T1000 (cell line): Measurements from ENCODE around the gene PPIA.
"Not testable (repeated sequence)": the region's sequence is repeated elsewhere in the genome, so short reads cannot be mapped to it uniquely, and the experiment has no call there.

Experiments
- DNase-seq: peaks from one replicate; lab custom pipeline; 2025; ENCODE audit warnings: mixed read lengths; lab: John Stamatoyannopoulos, UW

Gene PPIA

DNA sequence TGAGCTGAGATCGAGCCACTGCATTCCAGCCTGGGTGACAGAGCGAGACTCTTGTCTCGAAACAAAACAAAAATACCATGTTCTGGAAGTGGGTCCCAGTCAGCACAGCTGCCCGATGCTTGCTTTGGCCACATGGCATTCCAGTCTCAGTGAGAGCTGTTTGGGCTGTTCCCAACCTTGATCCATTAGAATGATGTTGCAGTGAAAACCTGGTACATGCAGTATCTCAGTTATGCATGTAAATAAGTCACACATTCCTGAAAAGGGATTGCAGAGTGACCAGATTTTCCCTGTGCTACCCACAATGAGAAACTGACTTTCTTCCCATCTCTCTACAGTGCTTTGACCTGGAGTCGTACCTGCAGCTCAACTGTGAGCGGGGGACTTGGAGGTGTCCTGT, 32.4 kb upstream of the PPIA start:
- no peak for DNase-seq

DNA sequence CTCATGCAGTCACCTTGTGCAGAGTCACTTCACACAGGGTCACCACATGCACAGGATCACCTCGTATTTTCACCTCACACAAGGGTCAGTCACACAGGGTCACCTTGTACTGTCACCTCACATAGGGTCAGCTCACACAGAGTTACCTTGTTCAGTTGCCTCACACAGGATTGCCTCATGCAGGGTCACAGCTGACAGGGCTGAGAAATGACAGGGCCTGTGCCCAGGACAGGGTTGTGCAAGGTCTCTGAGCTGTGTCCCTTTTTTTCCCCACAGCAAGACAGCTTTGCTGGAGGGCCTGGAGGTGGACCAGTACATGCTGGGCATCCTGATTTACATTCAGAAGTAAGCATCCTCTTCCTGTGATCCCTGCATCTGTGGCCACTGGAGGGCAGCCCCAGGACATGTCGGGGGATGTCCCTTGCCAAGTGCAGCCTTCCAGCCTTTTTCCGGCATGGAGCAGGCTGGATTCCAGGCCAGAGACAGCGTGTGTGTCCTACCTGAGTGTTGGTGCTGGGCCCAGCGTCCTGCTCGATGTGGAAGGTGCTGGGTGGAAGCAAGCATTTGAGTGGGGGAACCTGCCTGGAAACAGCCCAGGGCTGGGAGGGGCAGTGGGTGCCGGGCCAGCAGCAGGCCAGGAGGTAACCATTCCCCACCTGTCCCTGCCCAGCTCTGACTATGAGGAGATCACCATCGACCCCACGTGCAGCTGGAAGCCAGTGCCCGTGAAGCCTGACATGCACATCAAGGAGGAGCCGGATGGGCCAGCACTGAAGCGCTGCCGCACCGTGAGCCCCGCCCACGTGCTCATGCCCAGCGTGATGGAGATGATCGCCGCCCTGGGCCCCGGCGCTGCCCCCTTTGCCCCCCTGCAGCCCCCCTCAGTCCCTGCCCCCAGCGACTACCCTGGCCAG, 31.6 kb upstream of the PPIA start:
- DNase-seq: no peak

DNA sequence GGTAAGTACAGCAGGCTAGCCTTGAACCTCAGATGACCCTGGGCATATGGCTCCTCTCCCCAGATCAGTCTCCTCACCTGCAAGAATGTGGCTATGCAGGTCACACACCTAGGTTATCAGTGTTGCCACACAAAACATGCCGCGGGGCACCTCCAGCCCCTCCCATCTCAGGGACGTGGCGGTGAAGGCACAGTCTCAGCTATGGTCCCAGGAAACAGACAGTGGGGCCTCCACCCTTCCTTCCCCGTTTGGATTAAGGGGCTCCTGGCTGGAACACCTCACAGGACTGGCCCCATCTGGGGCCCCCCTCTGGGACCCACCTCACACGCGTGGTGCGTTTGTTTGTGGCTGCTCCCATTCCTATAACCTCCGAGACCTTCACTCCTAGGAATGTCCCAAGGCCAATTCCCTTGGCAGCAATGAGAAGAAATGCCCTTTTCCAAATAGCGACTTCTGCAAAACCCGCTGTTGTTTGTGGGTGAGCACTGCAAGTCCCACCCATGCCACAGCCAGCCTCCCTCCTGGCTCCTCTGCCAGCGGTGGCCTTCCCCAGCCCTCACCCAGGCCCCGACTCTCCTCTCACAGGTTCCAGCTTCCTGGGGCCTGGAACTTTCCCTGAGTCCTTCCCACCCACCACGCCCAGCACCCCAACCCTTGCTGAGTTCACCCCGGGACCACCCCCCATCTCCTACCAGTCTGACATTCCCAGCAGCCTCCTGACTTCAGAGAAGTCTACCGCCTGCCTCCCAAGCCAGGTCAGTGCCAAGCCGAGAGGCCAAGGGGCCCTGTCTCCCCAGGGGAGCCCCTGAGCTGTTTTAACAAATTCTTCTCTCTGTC, 30.7 kb upstream of the PPIA start:
- DNase-seq: no peak

DNA sequence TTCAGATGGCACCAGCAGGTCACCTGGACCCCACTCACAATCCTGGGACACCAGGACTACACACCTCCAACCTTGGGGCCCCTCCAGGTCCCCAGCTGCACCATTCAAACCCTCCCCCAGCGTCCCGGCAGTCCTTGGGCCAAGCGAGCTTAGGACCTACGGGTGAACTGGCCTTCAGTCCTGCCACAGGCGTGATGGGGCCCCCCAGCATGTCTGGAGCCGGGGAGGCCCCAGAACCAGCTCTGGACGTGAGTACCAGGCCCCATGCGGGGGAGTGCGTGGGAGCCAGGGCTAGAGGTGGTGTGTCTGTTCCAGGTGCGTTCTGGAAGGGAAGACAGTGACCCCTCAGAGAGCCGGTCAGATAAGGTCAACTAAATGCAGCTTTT, 30.1 kb upstream of the PPIA start:
- DNase-seq: no peak

DNA sequence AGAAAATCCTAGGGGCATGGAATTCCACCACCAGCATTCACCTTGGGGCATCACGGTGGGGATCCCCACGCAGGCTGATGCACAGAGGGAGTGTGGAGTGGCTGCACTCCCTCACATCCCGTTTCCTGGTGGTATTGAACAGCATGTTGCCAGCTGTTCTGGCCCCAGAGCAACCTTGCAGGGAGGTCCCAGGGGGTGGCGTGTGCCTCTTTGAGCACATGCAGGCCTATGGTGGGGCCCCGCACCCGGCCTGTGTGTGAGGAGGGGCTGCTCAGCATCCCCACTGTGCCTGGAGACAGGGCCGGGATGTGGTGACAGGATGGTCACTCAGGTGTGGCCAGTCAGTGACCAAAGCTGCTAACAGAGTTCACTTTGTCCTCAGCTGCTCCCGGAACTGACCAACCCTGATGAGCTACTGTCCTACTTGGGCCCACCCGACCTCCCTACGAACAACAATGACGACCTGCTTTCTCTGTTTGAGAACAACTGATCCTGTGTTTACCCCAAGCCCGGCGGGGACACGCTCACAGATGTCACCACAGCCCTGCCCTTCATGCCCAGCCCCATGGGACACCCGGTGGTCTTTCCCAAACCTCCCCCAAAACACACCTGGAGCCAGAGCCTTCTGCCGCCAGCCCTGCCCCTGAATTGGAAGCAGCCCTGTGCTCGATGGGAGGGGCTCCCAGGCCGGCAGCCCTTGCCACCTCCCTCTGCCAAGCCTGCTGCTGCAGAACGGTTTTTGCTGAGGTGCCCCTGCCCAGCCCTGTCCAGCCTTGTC, 29.2 kb upstream of the PPIA start:
- DNase-seq: no peak

DNA sequence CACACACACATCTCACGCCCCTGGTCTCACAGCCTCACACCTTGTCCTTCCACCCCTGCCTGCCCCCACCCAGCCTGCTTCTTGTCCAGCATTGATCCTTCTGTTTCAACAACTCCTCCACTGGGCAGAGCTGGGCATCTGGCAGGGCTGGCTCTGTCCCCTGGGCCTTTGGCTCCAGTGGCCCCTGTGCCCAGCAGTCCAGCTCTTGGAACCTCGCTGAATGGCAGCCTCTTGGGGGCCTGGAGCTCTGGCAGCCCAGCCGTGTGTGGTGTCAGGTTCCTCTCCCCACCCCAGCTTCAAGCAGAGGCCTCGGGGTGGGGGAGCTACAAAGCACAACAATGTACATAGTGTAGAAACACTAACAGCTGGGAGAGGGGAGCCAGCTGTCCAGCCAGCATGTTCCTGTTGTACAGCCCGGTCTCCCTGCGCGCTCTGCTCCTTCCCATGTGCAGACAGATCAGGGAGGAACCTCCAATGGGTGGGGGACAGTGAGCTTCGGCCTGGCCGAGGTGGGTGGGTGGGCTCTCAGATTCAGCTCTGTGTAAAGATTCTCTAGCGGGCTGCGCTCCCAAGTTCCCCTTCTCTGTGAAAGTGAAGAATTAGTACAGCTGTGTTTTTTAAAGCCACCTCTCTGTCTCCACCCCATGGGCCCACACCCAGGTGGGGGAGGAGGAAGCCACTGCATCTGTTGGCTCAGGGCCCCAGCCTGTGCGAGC, 28.4 kb upstream of the PPIA start:
- DNase-seq: no peak

DNA sequence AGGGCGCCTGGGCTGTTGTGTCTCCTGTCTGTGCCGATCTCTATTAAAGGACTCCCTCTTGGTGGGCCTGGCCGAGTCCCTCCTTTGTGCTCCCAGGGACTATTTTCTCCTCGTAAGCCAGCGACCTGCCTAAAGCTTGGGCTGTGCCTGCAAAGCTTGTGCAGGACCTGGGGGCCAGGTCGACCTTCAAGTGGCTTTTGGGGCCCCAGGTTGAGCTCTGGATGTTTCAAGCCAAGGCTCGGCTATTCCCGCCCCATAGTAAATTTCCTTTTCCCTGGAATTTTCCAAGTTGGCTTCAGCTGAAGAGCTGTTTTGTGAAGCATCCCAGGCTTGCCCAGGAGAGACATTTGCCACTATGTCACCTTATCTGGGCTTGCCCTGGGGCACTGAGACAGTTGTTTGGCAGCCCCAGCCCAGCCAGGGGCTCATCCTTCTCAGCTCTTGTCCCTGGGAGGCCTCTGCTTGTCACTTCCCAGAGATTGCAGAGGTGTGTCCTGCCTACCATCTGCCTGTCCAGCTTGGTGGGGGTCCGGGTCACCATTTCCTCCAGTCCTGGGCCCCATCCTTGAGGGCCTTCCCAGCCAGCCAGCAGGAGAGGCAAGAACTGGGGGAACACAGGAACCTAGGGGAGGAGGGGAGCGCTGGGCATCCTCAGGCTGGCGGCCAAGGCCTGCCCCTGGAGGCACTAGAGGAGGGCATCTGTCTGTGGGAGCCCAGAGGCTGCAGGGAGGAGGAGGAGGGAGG, 27.7 kb upstream of the PPIA start:
- DNase-seq: no peak

DNA sequence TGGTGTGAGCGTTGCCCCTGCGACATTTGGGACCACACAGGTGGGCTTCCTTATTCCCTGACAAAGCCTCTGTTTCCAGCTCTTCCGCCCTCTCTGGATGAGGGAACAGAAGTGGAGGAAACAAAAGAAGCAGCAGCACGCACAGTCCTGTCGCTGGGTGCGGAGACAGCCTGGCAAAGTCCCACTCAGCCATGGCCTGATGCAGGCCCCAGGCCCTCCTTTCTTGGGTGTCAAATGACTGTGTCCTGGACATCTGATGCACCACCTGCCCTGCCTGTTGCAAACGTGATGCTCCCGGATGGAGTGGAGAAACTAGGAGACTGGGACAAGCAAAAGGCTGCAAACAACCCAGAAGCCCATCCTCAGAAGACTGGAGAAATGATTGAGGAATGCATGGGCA, 27.1 kb upstream of the PPIA start:
- DNase-seq: no peak

DNA sequence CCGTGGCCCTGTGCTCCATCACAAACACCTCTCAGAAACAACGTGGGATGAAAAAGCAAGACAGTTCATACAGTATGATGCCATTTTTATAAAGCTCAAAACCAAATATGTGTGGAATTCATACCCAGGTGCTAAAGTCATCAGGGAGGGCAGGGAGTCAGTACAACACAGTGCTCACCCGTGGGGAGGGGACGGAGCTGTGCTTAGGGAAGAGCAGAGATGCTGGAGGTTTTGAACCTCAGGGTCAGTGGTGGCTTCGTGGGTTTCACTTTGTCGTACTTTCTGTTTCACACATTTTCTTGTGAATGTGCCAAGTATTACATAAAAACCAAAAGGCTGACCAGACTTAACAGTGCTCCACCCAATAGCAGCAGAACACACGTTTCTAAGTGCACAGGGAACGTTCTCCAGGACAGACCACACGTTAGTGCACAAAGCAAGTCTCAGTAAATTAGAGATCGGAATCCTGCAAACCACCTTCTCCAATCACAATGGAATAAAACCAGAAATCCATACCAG, 26.6 kb upstream of the PPIA start:
- no peak for DNase-seq

DNA sequence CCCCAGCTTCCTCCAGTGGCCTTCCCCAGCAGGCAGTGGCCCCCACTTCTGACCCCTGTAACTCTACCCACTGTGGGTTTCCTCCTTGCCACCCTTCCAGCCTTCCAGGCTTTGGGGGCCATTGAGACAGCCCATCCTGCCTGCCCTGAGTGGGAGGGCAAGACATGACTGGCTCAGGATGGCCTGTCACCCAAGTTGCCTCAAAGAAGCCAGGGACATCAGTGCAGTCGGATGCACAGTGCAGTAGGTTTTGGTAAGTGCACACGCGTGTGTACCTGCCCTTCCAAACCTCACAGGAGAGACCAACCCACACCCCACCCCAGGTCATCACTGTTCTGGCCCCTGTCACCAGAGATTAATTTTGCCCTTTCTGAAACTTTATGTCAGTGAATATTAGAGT, 25.1 kb upstream of the PPIA start:
- no peak for DNase-seq

DNA sequence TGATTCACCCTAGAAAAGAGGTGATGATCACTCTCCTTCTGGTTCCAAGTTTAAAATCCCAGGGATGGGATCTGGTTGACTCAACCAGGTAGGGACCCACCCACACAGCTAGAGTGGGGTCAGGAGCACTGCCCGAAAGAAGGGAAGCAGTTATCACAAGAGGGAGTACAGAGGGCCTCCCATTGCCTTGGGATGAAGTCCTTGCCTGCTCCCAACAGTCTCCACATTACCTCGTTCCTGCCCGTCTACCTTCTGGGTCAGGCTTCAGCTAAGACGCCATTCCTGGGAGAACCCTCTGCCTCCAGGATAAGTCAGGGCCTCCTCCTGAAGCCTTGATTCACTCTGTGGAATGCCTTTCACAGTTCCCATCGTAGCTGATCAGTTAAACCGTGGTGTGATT, 24.0 kb upstream of the PPIA start:
- no peak for DNase-seq

DNA sequence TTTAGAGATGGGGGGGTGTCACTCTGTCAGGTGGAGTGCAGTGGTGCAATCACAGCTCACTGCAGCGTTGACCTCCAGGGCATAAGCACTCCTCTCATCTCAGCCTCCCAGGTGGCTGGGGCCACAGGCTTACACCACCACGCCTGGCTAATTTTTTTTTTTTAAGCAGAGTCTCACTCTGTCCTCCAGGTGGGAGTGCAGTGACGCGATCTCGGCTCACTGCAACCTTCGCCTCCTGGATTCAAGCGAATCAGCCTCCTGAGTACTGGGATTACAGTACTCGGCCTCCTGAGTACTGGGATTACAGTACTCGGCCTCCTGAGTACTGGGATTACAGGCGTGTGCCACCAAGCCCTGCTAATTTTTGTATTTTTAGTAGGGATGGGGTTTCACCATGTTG, 23.6 kb upstream of the PPIA start:
- DNase-seq: no peak

DNA sequence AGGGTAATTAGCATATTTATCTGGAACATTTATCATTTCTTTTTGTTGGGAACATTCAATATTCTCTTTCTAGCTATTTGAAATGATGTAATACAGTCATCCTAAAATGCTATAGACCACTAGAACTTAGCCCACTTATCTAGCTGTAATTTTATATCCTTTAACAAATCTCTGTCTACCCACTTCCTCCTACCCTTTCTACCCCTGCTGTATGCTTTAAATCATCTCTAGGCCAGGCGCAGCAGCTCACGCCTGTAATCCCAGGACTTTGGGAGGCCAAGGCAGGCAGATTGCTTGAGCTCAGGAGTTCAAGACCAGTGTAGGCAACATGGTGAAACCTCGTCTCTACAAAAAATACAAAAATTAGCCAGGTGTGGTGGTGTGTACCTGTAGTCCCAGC, 22.0 kb upstream of the PPIA start:
- DNase-seq: not testable (repeated sequence)

DNA sequence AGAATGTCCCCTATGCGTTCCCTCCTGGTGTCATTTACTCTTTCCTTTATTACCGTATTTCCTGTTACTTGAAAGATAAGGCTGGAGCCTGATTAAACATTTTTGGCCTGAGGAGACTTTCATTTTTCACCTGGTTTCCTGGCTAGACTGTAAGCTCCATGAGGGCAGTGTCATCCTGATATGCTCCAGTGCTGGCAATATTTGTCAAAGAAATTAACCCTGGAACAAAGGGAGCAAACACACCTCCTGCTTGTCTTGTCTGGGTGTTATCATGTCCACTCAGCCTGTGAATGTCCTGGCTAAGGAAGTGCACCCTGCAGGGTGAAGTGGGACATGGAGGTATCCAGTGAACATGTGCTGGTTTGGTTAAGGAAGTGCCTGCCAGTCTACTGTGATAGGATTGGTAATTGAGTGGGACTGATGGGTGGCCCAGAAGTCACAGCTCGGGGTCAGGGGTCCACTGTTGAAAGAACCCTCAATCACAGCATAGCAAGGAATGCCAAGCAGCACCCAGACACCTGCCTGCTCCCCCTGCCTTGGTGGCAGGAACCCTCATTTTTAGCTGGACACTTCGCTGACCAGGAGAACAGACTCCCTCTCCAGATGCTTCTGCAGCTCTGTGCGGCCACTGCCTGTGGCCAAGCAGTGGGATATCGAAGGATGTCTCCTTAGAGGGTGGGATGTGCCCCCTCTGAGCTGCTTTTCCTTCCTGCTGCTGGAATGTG, 20.9 kb upstream of the PPIA start:
- DNase-seq: no peak

DNA sequence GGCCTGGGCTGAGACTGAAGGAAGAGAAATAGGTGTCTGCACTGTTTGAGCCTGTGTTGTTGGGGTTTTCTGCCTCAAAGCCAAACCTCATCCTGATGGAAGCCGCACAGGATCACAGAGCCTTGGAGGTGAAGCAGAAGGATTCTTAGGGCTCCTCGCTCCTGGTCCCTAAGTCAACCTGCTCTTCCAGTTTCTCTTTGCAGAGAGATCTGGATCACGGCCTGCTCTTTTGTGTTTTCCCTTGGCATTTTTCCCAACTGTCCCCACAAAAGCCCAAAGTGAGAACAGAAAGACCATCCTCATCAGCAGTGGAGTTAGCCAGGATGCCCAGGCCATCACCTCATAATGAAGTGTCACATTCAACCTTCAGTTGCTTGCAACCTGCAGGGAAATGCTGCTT, 20.3 kb upstream of the PPIA start:
- DNase-seq: no peak

DNA sequence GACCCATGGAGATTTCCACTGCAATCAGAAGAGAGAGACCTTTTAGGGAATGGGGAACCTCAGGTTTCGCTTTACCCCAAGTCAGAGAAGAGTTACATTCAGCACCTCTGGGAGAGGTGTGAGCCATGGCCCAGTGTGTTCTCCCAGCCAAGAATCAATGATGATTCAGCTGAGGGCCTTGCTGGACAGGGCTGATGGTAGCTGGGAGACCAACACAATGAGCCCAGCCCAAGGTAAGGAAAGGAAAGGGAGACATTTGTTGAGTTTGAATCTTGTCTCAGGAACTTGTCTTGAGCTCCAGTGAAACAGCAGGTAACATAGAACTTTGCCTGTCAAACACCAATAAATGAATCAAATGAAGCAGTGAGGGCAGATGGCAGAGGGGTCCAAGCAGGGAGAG, 14.0 kb upstream of the PPIA start:
- no peak for DNase-seq

DNA sequence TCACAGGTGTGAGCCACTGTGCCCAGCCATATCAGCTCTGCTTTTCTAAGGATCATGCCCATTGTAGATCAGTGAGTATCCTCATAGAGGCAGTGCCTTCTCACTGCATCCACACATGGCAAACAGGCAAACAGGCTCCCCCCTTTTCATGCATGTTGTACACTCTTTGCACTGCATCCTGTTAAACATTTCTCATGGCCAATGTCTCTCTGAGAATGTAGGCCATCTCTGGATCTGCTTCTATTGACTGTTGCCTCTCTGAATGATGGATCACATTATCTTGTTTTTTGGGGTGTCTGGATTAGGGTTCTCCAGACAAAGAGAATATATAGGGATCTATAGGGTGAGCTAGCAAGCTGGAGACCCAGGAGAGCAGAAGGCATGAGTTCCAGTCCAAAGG, 13.1 kb upstream of the PPIA start:
- no peak for DNase-seq

DNA sequence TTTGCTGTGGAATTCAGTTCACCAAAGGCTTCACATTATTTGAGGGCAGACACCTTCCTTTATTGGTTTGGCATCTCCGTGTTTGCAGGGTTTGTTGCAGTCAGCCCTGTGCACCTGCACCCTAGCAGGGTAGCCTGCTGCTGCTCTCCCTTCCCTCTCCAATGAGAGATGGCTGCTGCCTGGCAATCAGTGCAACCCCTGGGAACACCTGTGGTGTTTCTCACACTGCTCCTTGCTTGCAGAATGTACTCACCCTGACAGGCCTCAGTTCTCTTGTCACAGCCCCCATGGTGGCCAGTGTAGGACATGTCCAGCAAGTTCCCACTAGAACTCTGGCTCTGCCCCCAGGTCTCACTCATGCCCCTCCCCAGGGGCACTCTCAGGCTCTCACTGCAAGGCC, 12.1 kb upstream of the PPIA start:
- DNase-seq: no peak

DNA sequence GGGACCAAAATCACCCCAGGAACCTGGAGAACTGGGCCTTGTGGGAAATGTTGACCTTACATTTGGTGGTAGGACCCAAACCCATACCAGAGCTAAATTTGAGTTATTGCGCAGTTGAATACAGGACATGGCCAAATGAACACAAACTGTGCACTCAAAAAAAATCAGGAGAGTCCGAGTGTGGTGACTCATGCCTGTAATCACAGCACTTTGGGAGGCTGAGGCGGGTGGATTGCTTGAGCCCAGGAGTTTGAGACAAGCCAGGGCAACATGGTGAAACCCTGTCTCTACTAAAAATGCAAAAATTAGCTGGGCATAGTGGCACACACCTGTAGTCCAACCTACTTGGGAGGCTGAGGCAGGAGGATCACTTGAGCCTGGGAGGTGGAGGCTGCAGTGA, 11.3 kb upstream of the PPIA start:
- not testable (repeated sequence) for DNase-seq

DNA sequence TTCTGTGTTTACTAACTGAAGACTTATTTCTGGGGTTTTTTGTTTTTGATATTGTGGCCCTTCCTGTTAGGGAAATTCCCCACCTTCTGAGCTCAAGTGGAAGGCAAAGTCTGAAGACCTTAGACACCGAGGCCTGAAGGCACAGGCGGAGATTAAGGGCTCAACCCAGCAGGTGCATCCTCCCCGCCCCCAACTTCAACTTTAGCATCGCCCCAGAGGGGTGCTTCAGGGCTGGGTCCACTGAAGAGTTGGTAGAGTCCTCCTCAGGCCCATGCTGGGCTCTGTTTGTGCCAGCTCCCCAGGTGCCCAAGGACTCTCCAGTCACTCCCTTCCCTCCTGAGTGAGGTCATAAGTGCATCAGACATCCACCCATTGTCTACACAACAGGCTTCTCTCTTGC, 9.4 kb upstream of the PPIA start:
- DNase-seq: no peak
